ENCODE results near the gene RNF166.

Gene RNF166

DNA sequence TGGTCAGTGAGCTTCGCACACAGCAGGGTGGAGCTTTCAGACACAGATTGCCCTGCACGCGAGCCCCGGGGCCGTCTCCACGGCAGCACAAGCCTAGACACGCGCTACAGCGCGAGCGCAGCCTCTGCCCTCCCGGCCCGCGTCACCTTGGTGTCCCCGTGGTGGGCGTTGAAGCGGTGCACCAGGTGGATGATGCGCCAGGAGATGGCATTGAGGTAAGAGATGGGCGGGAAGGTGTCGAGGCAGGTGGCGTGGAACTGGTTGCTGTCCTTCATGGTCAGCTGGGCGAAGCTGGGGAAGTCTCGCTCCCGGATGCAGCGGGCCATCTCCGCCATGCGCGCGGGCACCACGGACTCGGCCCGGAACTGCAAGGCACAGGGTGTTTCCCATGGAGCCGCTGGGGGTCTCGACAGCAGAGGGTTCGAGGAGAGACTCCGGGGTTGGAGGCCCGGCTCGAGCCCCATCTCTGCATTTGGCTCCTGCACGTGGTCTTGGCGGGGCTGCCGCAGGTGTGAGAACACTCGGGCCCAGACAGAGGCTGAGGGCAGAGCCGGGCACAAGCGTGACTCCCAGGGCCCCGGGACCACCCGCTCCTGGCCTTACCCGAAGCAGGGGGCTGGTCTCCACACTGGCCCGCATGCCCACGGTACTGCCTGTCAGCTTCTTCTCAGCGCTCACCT lies 51.0 kb downstream of the RNF166 start:
- Histone ChIP-seq H3K79me2 (ENCODE audit: control insufficient read depth, low read length) (peaks cover 53% of the 10 kb centered on the region), H3K27me3 (ENCODE audit: control insufficient read depth, low read length) (no peaks in the 10 kb centered on the region), H3K4me1 (ENCODE audit: control insufficient read depth, low read length) (peaks cover 24% of the 10 kb centered on the region), H3K27ac (ENCODE audit: low read depth, low read length) (no peak overlapping the region), H3F3A (ENCODE audit: control insufficient read depth, insufficient read depth) (no peaks in the 10 kb centered on the region), H4K20me1 (ENCODE audit: control insufficient read depth, insufficient read depth, low read depth, low read length) (peaks cover under 1% of the 10 kb centered on the region; the same call in 1 of the 2 replicates), H3K9me3 (ENCODE audit: control insufficient read depth, insufficient read depth, low read length) (no peaks in the 10 kb centered on the region), H3K4me3 (ENCODE audit: low read length) (no peak overlapping the region), H3K4me2 (ENCODE audit: low read length) (no peak overlapping the region), H3K36me3 (ENCODE audit: control insufficient read depth, low read length) (peaks cover 90% of the 10 kb centered on the region), H3K9me2 (replicated peaks; ENCODE audit: control insufficient read depth, low read length) (no peaks in the 10 kb centered on the region)
- no peak for TF ChIP-seq EZH2phosphoT487 (IDR thresholded peaks at IDR 0.05; ENCODE audit: borderline replicate concordance, low read length)
- TF ChIP-seq, protein P1, sequence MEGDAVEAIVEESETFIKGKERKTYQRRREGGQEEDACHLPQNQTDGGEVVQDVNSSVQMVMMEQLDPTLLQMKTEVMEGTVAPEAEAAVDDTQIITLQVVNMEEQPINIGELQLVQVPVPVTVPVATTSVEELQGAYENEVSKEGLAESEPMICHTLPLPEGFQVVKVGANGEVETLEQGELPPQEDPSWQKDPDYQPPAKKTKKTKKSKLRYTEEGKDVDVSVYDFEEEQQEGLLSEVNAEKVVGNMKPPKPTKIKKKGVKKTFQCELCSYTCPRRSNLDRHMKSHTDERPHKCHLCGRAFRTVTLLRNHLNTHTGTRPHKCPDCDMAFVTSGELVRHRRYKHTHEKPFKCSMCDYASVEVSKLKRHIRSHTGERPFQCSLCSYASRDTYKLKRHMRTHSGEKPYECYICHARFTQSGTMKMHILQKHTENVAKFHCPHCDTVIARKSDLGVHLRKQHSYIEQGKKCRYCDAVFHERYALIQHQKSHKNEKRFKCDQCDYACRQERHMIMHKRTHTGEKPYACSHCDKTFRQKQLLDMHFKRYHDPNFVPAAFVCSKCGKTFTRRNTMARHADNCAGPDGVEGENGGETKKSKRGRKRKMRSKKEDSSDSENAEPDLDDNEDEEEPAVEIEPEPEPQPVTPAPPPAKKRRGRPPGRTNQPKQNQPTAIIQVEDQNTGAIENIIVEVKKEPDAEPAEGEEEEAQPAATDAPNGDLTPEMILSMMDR (IDR thresholded peaks at IDR 0.05; ENCODE audit: low read depth, low read length, poor library complexity, severe bottlenecking) = no peak

DNA sequence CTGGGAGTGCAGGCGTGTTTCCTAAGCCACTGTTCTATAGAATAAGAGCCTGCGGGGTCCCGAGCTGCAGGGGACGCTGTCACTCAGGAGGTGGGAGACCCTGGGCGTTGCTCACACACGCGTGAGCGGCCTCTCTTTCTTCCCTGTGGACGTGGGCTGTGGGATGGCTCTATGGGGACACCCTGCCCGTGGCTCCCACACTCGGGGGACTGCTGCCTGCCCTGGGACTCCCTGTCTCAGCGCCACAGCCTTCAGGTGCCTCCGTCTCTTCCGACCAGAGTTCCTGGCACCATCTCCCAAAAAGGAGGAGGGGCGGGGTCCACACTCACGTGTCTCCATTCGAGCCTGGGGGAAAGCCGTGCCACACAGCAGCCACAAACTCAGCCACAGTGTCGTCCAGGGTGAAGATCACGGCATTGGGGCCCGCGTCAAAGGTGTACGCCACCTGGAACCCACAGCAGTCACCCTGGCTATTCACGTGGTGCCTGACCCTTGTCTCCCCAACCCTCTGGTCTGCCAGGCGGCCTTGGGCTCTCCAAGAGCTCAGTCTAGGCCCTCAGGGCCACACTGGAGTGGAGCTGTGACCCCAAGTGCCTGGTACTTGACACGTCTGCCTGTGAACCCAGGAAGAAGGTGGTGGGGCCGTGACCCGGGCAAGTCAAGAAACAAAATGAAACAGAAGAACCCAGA lies 51.7 kb downstream of the RNF166 start:
- no peak overlapping the region for H3K27ac ChIP-seq (ENCODE audit: low read depth, low read length)
- peaks cover 28% of the 10 kb centered on the region for H3K4me1 ChIP-seq (ENCODE audit: control insufficient read depth, low read length)

DNA sequence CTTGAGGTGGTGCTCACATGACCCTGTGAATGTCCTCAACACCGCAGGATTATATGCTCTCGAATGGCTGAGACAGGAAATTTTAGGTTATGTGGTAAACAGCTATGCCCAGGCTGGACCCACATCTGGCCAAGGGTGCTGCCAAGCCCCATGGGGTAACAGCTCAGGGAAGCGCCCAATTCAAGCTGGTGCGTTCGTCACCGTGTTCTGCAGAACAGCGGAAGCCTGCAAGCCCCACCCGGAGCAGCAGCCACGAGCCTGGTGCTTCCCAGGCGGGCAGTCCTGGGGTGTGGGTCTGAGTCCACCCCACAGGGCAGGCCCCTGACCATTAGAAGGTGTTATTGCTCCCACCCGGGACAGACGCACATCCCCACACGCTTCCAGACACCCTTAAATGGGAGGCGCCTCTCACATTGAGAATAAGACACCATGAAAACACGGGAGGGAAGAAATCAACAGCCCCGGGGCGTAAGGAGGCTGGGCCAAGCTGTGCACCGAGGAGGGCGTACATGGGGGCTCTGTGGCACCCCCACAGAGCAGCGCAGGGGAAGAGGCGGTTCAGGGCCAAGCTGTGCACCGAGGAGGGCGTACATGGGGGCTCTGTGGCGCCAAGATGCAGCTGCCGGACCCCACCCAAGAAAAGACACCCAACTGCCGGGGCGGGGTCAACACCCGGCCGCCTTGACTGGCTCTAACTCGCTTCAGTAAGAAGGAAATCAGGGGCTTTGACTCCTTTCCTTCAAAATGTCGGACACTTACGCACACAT lies 52.4 kb downstream of the RNF166 start:
- Histone ChIP-seq H3K36me3 (ENCODE audit: control insufficient read depth, low read length) (peaks cover 90% of the 10 kb centered on the region), H4K20me1 (ENCODE audit: control insufficient read depth, insufficient read depth, low read depth, low read length) (peaks cover 13% of the 10 kb centered on the region)

More for the DNA sequence above, 51.7 kb downstream of the RNF166 start:
- Histone ChIP-seq H3K9me2 (replicated peaks; ENCODE audit: control insufficient read depth, low read length) (no peaks in the 10 kb centered on the region), H3K4me3 (ENCODE audit: low read length) (no peak overlapping the region), H4K20me1 (ENCODE audit: control insufficient read depth, insufficient read depth, low read depth, low read length) (peaks cover 7% of the 10 kb centered on the region), H3F3A (ENCODE audit: control insufficient read depth, insufficient read depth) (no peaks in the 10 kb centered on the region), H3K36me3 (ENCODE audit: control insufficient read depth, low read length) (peaks cover 91% of the 10 kb centered on the region), H3K4me2 (ENCODE audit: low read length) (no peak overlapping the region), H3K9me3 (ENCODE audit: control insufficient read depth, insufficient read depth, low read length) (no peaks in the 10 kb centered on the region), H3K79me2 (ENCODE audit: control insufficient read depth, low read length) (peaks cover 53% of the 10 kb centered on the region), H3K27me3 (ENCODE audit: control insufficient read depth, low read length) (no peaks in the 10 kb centered on the region)
- TF ChIP-seq, protein P1 (IDR thresholded peaks at IDR 0.05; ENCODE audit: low read depth, low read length, poor library complexity, severe bottlenecking) = no peak
- no peak for TF ChIP-seq EZH2phosphoT487 (IDR thresholded peaks at IDR 0.05; ENCODE audit: borderline replicate concordance, low read length)

More for the DNA sequence above, 52.4 kb downstream of the RNF166 start:
- Histone ChIP-seq H3K4me2 (ENCODE audit: low read length) (no peak overlapping the region), H3F3A (ENCODE audit: control insufficient read depth, insufficient read depth) (no peaks in the 10 kb centered on the region), H3K27ac (ENCODE audit: low read depth, low read length) (no peak overlapping the region), H3K27me3 (ENCODE audit: control insufficient read depth, low read length) (no peaks in the 10 kb centered on the region), H3K4me3 (ENCODE audit: low read length) (no peak overlapping the region), H3K9me3 (ENCODE audit: control insufficient read depth, insufficient read depth, low read length) (no peaks in the 10 kb centered on the region), H3K9me2 (replicated peaks; ENCODE audit: control insufficient read depth, low read length) (no peaks in the 10 kb centered on the region), H3K79me2 (ENCODE audit: control insufficient read depth, low read length) (peaks cover 53% of the 10 kb centered on the region), H3K4me1 (ENCODE audit: control insufficient read depth, low read length) (peaks cover 30% of the 10 kb centered on the region)
- TF ChIP-seq EZH2phosphoT487 (IDR thresholded peaks at IDR 0.05; ENCODE audit: borderline replicate concordance, low read length) = no peak
- TF ChIP-seq, protein P1 (IDR thresholded peaks at IDR 0.05; ENCODE audit: low read depth, low read length, poor library complexity, severe bottlenecking) = no peak

Data from DOHH2 (cell line).